ENCODE results near the gene TAS2R13.

DNA sequence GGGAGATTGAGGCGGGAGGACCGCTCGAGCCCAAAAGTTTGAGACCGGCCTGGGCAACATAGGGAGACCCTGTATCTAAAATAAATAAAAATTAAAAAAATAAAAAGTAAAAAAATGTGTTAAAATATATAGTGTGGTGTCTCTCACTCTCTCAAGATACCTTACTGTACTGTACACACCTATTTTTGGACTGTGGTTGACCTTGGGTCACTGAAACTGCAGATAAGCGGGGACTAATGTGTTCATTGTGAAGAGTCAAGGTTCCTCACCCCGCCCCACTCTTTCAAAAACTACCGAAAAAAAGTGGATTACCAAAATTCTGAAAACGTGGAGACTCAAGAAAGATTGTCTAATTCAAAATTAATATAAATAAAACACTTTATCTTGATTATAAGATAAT is 1.0 kb upstream of the TAS2R13 start:
- TF ChIP-seq EZH2 (IDR thresholded peaks at IDR 0.05; ENCODE audit: borderline replicate concordance), result no peak
- TF ChIP-seq, protein P1, sequence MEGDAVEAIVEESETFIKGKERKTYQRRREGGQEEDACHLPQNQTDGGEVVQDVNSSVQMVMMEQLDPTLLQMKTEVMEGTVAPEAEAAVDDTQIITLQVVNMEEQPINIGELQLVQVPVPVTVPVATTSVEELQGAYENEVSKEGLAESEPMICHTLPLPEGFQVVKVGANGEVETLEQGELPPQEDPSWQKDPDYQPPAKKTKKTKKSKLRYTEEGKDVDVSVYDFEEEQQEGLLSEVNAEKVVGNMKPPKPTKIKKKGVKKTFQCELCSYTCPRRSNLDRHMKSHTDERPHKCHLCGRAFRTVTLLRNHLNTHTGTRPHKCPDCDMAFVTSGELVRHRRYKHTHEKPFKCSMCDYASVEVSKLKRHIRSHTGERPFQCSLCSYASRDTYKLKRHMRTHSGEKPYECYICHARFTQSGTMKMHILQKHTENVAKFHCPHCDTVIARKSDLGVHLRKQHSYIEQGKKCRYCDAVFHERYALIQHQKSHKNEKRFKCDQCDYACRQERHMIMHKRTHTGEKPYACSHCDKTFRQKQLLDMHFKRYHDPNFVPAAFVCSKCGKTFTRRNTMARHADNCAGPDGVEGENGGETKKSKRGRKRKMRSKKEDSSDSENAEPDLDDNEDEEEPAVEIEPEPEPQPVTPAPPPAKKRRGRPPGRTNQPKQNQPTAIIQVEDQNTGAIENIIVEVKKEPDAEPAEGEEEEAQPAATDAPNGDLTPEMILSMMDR (IDR thresholded peaks at IDR 0.05; ENCODE audit: poor library complexity), result no peak

Measured in hepatocyte (in vitro differentiated cells).